ENCODE results near the gene SHISA5.
"Not testable (repeated sequence)": the region's sequence is repeated elsewhere in the genome, so short reads cannot be mapped to it uniquely, and the experiment has no call there.

The SHISA5 gene, protein sequence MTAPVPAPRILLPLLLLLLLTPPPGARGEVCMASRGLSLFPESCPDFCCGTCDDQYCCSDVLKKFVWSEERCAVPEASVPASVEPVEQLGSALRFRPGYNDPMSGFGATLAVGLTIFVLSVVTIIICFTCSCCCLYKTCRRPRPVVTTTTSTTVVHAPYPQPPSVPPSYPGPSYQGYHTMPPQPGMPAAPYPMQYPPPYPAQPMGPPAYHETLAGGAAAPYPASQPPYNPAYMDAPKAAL

DNA sequence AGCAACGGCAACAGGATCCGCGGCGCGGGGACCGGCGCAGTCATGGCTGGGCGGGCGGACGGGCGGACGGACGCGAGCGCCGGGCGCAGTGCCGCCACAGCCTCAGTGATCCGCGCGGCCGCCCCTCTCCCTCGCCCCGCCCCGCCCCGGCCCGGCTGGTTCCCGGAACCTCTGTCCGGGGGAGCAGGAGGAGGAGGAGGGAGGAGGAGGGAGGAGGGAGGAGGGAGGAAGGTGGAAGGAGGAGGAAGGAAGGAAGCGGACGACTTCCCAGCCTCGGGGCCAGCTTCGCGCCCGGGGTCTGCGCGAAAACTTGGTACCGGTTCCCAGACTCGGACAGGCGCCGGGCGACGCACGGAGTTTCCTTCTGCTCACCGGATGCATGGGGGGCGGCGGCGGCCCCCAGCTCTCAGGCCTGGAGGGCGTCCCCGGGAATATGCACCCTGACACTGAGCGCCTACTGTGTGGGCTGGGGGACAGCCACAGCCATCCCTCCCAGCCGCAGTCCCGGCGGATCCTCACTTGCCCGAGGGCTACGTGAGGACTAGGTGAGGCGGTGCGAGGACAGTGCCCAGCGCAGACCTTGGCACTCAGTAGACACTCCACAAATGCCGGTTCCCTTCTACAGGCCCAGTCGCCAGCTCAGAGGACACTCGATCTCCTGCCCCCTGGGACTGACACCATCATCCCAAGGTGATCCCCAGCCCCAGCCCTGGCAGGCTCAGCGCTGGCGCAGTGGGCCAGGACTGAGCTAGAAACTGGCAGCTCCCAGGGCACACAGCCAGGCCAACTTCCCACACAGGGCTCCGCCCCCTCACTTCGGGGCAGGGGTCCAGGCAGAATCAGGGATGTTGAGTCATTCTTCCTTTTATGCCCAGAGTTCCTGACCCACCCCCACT is at the start of gene SHISA5:
SHISA5 (minus strand) TSS at position 124 of the 896 bp plus-strand sequence; CDS start at position 44, 80 bp downstream.
- TF ChIP-seq POLR2A (IDR thresholded peaks at IDR 0.05; ENCODE audit: low read depth, low read length) = peak; percentile 81
- FAIRE-seq = no peak

DNA sequence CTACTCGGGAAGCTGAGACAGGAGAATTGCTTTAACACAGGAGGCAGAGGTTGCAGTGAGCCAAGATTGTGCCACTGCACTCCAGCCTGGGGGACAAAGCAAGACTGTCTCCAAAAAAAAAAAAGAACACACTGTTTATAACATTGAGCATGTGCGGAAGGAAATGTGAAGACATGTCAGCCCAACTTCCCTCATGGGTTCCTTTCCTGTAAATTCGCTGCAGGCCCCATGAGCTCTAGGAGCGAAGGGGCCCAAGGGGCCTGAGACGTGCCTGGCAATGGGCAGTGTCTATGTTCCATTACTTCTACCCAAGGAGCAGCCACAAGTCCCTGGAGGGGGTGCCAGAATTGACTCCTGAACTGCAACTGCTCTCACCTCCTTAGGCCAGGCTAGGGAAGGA is 49.4 kb upstream of the SHISA5 start:
- no peak for FAIRE-seq
- DNase-seq (ENCODE audit: insufficient read length, low spot score) = no peak
- no peak for TF ChIP-seq POLR2A (IDR thresholded peaks at IDR 0.05; ENCODE audit: low read depth, low read length)

More for the DNA sequence above, at the start of gene SHISA5:
- no peak for DNase-seq (ENCODE audit: insufficient read length, low spot score)

DNA sequence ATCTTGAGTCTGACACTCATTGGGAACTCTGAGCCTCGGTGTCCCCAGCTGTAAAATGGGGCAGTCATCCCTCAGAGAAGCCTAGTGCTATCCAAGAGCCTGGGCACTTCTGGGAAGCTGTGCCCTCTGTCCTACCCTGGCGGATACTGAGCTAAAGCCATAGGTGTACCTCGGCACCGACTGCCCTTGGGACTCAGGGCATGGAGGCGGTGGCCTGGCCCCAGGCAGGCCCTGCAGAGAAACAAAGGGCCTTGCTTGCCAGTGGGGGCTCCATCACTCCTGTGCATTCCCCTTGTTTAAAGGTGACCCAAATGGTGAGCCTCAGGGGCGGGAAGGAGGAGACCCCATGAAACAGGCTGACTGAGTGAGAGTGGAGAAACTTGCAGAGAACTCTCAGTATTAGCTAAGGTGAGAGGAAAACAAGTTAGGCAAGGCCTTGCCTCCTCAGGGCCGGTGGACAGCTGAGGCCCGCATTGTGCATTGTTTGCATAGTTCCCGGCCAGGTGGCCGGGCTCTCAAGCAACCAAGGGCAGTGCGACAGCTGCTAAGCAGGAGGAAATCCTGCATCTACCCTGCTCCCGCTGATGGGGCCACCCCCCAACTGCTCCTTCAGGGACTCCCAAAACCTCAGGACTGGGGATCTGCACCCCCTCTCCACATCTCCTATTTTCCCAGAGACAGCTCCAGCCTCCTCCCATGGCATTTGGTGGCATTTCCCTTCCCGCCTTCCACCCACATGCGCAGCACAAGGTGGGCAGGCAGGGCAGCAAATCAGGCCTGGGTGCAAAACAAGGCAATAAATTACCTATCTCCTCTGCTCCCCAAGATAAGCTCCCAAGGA is 48.4 kb upstream of the SHISA5 start:
- DNase-seq (ENCODE audit: insufficient read length, low spot score) (no peak), FAIRE-seq (no peak)
- TF ChIP-seq POLR2A (IDR thresholded peaks at IDR 0.05; ENCODE audit: low read depth, low read length) = no peak

DNA sequence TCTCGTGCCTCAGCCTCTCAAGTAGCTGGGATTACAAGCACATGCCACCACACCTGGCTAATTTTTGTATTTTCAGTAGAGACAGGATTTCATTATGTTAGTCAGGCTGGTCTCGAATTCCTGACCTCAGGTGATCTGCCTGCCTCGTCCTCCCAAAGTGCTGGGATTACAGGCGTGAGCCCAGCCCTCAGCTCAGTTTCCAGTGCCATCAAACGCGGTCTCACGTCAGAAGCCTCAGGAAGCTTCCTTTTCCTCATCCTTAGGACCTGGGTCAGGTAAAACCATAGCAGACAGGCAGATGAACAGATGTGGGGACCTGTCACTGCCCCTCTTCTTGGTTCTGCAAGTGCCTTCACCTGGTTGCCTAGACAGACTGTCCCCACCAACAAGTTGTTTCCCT is 47.7 kb upstream of the SHISA5 start:
- DNase-seq (ENCODE audit: insufficient read length, low spot score); FAIRE-seq: not testable (repeated sequence)

DNA sequence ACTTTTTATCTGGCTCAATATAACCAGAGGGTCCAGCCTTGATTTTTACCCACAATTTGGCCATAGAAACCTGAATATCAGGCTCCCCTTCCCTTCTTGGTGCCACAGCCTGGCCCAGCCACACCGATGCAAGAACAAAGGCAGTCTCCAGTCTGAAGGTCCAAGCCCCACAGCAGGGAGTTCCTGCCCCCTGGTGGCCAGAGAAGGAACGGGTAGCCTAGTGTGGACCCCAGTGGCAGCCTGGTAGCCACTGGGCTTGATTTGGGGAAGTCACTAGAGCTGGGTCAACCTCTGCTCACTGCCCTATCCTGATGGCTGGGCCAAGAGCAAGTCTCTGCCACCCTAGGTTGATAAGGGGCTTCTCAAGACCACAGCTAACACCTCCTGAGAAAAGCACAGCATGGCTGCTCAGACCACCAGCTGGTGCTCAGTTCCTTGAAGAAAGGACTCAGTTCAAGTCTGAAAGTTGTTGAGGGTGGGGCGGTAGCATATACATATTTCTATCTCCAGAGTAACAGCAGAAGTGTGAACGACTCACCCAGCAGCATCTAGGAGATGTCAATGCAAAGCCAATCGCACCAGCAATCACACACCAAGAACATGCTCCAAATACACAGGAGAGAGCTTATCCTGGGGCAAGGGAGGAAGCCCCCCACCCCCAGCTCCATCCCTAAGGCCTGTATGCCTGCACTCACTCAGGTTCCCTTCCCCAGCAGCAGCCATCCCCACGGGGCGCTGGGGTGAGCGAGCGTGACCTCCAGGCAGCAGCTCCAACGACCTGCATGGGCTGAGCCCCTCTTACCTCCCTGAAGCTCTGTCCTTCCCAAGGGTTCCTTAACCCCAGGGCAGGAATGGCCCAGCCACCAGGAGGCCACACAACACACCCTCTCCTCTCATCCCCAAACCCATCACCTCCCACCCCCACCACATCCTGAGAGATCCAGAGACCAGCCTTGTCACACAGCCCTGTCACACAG is 45.0 kb upstream of the SHISA5 start:
- FAIRE-seq (no peak), DNase-seq (ENCODE audit: insufficient read length, low spot score) (peak; percentile 77)
- TF ChIP-seq POLR2A (IDR thresholded peaks at IDR 0.05; ENCODE audit: low read depth, low read length) = no peak

DNA sequence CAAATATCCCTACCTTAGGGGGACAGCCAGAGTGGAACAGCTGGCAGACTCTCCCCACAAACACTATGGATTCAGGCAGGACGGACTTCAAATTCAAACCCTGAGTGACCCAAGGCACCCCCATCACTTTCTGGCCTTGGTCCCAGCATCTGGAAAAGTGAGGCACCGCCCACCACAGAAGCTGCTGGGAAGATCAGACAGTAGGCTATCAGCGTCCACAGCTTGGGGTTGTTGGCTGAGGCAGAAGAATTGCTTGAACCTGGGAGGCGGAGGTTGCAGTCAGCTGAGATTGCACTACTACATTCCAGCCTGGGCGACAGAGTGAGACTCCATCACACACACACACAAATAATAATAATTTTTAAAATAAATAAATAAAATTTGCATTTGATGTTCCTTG is 44.2 kb upstream of the SHISA5 start:
- DNase-seq (ENCODE audit: insufficient read length, low spot score) (no peak), FAIRE-seq (no peak)
- no peak for TF ChIP-seq POLR2A (IDR thresholded peaks at IDR 0.05; ENCODE audit: low read depth, low read length)

DNA sequence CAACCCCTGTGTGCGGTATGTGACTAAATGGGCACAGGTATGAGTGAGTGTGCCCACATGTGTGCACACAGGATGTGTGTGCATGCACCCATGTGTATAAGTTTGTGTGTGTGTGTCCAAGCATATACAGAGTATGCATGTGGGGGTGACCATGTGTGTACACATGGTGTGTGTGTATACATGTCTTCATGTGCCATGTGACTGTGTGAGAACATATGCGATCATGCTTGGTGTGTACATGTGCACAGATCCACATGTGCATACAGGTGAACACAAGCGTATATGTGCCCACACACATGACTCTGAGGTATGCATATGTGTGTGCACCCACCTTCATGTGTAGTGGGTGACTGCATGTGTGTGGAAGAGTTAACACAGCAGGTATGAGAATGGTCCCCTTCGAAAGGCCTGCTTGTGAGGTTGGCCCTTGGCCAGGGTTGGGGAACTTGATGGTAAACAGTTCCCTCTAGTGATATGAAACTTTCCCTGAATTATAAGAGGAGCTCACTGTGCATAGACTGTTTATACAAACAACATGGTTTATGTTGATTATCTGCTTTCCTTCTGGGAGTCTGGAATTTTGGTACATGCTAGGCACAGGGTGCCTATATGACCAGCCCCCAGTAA is 42.3 kb upstream of the SHISA5 start:
- TF ChIP-seq POLR2A (IDR thresholded peaks at IDR 0.05; ENCODE audit: low read depth, low read length) = no peak
- DNase-seq (ENCODE audit: insufficient read length, low spot score) = no peak
- no peak for FAIRE-seq

DNA sequence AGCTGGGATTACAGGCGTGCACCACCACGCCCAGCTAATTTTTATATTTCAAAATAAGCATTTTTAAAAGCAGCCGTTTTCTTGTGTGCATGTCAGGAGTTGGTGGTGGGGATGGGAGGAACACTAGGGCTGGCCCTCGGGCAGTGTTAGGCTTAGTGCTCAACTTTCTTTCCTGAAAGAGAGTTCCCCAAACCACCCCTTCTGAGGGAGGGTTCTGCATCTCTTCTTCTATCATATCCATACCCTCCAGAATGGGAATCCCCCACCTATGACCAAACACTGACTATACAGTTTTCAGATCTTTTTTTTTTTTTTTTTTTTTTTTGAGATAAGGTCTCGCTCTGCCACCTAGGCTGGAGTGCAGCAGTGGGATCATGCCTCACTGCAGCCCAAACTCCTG is 40.2 kb upstream of the SHISA5 start:
- TF ChIP-seq POLR2A (IDR thresholded peaks at IDR 0.05; ENCODE audit: low read depth, low read length) = no peak
- no peak for DNase-seq (ENCODE audit: insufficient read length, low spot score)
- no peak for FAIRE-seq

DNA sequence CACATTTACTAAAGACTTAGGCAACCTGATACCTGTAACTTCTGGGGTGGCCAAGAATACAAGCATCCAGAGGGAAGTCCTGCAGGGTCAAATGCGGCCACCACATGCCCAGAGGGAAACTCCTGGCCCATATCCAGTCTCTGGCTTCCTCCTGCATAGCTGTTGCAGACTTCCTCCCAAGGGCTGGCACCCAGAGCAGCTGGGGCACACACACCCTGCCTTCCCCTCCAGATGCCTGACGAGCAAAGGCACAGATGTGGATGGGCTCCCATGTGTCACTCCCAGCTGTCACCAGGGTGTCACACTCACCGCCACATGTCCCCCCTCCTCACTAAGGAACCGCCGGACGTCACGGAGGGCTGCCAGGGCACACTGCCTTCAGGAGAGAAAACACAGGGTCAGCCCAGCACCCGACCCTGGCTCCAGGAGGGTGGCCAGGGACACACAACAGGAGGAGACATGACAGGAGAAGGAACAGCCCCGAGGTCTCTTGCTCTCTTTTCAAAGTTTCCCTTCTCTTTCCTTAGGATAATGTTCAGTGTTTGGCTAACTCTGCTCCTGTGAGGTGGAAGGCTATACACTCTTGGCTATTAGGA is 39.4 kb upstream of the SHISA5 start:
- TF ChIP-seq POLR2A (IDR thresholded peaks at IDR 0.05; ENCODE audit: low read depth, low read length) = no peak
- no peak for DNase-seq (ENCODE audit: insufficient read length, low spot score)
- no peak for FAIRE-seq

DNA sequence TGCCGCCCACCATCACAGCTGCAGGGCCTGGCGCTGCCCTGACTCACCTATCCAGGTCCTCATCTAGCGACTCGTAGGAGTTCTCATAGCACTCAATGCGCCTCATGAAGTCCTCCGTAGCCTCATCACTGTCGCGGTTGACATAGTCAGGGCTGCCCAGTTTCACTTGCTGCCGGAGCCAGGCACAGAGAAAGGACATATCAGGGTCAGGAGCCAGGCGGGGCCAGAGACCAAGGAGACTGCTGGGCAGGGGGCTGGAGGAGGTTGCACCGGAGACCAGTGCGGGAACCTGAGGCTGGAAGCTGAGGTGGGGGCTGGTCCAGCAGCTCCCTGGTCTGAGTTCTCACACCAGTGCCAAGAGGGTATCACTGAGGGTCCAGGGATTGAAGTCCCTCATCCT is 34.5 kb upstream of the SHISA5 start:
- FAIRE-seq = no peak

DNA sequence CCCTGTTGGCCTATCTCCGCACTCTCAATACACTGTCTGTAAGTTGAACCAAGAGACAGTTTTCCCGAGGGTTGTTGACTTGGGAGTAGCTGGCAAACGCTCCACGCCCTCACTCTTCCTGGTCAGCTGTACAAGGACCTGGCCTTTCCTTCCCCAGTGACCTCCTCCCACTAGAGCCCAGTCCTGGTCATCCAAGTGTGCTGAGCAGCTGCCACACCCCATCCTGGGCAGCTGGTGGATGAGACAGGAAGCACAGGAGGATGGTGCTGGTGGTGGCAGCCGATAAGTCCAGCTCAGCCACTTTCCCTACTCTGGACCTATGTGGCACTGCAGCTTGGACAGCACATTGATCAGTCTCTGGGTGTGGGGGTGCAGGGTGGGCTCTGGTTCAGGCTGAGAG is 32.8 kb upstream of the SHISA5 start:
- DNase-seq (ENCODE audit: insufficient read length, low spot score) = no peak
- no peak for FAIRE-seq
- no peak for TF ChIP-seq POLR2A (IDR thresholded peaks at IDR 0.05; ENCODE audit: low read depth, low read length)

More for the DNA sequence above, 34.5 kb upstream of the SHISA5 start:
- no peak for TF ChIP-seq POLR2A (IDR thresholded peaks at IDR 0.05; ENCODE audit: low read depth, low read length)
- DNase-seq (ENCODE audit: insufficient read length, low spot score) = no peak

DNA sequence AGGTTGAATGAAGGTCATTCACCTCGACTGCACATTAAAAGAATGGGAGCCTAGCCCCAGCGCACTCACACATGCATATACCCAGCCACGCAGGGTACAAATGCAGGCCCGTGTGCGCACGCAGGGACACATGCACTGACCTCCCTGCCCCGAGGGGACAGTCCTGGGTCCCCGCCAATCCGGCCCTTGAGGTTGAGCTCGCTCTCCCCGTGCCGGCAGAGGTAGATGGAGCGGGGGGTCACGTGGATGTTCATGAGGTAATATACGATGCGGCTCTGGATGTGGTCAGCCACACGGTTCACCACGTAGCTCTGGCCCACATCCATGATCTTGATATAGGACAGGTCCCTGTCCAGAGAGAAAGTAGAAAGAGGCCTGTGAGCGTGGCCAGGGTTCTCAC is 32.1 kb upstream of the SHISA5 start:
- TF ChIP-seq POLR2A (IDR thresholded peaks at IDR 0.05; ENCODE audit: low read depth, low read length) = no peak
- DNase-seq (ENCODE audit: insufficient read length, low spot score) (no peak), FAIRE-seq (no peak)
